NCI-H2227 (cell line): ENCODE data around the gene MAGI1.
"Not testable (repeated sequence)": the region's sequence is repeated elsewhere in the genome, so short reads cannot be mapped to it uniquely, and the experiment has no call there.

Experiments
- DNase-seq: peaks from one replicate; lab custom pipeline; 2025; ENCODE audit not compliant: unreplicated experiment; lab: John Stamatoyannopoulos, UW

The MAGI1 gene

DNA sequence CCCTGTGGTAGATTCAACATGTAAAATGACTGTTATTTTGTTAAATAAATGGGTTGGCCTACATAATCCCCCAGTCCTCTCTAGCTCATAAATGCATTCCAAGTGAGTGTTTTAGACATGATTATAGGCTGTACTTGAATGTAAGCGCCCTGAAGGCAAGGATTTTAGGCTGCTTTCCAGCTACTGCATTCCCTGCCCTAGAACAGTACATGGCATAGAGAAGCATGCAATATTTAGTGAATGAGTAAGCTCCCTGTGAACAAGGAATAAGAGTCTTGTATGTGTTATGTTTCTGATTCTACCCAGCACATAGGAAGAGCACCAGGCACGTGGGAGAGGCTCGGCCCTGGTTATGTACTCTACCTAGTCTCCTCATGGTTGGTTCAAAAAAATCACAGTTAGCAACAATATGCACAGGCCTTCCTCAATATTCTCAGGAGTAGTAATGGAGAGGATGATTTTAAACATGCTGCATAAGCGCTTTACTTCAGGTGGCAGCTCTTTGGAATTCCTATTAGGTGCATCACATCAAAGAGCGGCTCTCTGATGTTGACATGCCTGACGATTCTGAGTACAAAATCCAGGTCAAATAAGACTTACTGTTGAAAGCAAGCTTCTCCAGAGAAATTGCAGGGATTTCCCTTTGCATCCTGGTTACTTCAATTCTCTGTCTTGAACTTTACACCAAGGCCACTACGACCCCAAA lies 456.6 kb downstream of the MAGI1 start:
- DNase-seq: no peak

DNA sequence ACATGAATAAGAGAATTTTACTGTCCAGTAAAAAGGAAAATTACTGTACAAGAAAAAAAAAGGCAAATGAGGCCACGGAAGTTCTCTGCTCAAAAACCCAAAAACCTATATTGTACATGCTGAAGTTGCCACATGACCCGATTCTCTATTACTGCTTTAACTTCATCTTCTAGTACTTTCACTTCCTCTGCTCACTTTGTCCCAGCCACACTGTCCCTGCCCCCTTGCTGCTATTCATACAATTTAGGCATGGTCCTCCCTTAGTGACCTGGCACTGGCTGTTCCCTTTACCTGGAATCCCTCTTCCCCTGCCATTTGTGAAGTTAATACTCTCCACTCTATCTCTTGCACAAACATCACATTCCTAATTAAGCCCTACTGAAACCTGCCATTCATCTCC lies 457.4 kb downstream of the MAGI1 start:
- no peak for DNase-seq

DNA sequence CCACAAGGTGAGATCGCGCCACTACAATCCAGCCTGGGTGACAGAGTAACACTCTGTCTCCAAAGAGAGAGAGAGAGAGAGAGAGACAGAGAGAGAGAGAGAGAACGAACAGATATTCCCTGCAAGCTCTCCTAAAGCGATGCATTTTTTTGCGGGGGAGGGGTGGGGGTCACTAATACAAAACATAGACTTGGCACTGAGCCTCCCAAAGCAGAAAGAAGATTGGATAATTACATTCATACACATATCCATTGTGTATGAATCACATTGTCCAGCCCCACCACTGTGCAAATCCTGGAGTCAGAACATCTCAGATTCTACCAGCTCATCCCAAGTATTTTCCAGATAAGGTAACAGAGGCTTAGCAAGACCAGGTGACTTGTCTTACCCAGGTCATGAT lies 459.9 kb downstream of the MAGI1 start:
- DNase-seq: no peak

DNA sequence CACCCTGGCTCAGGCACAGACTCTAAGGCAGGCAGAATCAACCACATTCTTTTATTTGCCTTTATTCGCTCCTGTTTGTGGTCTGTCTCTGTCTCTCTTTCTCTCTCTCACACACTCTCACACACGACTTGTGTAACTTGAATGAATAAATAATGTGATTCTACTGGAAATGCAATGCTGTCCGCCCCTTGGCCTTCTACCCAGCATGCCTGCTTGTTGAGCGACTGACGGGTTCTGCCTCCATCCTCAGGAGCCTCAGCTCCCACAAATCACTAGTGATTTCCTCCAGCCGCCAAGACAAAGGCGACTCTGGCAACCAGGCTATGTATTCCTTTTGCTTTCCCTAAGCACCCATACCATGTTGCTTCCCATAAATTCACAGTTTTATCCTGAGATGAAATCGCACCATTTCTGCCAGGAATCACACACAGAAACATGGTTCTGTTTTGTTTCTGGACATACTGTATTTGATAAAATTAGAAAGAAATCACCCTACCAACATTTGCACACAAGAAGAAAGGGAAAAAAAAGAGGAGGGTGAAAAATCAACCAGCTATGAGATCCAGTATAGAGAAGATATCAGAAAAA lies 460.8 kb downstream of the MAGI1 start:
- no peak for DNase-seq

DNA sequence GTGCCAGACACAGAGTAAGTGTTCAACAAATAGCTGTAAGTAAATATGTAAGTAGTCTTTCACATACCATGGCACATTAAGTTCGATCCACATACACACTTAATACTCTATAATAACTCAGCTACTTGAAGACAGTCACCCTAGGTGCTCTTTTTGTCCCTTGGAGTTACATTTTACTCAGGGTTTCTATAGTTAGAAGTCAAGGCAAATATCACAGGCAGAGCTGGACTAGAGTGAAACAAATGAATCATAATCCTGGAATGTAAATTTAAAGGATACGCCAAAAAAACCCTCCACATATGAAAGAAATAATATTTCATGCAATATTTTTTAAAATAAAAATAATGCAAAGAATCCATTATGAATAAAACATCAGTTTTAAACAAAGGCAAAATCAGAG lies 461.8 kb downstream of the MAGI1 start:
- DNase-seq: no peak

DNA sequence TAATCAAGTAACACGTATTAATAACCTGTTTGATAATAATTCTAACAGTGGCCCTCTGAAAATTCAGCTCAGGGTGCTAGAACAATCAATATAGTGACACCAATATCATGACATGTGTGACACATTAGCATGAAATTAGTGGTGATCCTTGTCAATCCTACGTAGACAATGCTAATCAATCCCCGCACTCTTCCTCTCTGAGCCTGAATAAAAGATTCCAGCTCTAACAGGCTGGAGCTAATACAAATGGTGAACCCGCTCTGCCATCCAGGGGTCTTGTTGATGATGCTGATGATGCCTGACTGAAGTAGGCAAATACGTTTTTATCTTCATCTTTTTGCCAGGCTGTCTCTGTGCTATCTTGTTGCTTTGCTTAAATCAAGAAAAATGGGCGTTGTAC lies 462.5 kb downstream of the MAGI1 start:
- no peak for DNase-seq

DNA sequence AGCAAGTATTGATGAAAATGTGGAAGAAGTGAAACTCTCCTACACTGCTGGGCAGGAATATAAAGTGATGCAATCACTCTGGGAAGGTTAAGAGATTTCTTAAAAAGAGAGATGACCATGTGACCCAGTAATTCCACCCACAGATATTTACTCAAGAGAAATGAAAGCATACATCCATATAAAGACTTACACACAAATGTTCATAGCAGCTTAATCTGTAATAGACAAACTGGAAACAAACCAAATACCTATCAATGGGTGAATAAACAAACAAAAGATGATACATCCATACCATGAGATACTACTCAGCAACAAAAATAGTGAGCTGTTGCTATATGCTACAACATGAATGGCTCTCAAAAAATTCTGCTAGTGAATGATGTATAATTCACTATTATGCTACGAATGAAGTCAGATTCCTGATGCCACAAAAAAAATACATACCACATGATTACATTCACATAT lies 463.3 kb downstream of the MAGI1 start:
- DNase-seq: no peak

DNA sequence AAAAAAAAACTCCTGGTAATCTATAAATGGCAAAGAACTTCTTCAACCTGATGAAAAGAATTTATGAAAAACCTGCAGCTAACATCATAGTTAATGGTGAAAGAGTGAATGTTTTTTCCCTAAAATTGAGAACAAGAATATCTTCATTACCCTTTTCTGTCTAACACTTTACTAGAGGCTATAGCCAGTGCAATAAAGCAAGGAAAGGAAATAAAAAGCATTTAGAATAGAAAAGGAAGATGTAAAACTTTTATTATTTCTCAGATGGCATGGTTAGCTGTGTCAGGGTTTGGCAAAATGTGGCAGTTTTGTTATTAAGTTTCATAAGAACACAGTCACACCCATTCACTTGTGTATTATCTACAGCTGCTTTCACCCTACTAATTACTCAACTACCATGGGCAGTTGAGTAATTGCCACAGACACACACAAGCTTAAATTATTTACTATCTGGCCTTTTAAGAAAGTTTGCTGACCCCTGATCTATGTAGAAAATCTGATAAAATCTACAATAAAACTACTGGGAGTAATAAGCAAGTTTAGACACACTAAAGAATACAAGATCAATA lies 465.1 kb downstream of the MAGI1 start:
- no peak for DNase-seq

DNA sequence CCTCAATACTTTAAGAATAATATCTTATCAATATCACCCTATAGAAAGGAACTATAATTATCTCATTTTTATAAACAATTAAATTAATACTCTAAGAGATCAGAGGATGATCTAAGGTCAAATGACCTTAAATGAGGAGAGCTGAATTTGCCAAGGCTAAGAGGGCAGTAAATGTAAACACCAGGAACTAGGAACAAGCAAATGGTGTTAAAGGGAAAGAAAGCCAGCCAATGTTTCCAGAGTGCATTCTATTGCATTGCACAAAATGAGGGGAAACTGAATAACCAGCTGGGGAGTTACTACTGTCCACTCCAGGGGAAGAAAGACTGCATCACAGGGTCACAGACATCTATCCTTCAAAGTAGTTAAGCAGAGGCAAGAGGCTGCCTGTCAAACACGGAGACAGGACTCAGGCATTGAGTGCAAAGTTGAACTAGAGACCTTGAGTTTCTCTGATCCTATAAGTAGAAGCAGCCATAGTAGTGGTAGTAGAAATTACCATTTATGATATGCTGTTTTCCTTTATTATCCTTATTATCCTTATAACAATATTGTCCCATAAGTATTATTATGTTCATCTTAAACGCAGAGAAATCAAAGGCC lies 466.4 kb downstream of the MAGI1 start:
- DNase-seq: no peak

DNA sequence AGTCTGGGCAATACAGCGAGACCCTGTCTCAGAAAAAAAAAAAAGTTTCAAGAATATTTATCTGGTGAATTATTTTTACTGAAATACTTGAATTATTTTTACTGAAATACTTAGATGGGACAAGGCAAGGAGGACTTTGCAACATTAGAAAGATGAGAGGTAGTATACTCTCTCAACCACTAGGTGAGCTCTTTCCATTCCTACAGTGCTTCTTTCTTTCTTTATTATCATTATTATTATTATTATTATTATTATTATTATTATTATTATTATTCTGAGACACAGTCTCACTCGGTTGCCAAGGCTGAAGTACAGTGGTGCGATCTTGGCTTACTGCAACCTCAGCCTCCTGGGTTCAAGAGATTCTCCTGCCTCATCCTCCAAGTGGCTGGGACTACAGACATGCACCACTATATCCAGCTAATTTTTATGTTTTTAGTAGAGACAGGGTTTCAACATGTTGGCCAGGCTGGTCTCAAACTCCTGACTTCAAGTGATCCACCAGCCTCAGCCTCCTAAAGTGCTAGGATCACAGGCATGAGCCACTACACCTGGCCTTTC lies 468.8 kb downstream of the MAGI1 start:
- no peak for DNase-seq

DNA sequence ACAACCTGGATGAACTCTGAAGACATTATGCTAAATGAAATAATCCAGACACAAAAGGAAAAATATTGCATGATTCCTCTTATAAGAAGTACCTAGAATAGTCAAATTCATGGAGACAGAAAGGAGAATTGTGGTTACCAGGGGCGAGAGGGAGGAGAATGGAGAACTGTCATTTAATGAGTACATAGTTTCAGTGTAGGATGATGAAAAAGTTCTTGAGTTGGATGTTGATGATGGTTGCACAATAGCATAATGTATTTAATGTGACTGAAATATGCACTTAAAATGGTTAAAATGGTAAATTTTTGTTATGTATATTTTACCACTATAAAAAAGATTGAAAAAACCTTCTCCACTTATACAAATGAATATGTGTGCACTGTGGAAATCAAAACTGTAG lies 469.6 kb downstream of the MAGI1 start:
- DNase-seq: no peak

DNA sequence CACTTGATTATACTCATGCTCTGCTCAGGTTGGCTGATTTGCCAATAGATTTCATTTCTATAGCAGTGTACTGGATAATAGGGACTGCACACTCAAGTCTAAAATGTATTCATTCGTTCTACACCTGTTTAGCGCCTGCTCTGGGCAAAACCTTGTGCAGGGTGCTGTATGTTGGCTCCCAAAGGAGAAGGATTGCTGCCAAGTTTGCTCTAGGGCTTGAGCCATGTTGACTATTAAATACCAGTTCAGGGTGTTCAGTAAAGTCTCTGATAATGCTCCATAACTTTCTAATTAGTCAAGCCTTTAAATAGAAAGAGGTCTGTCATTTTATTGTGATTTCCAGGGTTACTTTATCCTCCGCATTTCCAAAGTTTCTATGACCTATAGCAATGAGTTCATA lies 470.2 kb downstream of the MAGI1 start:
- no peak for DNase-seq

DNA sequence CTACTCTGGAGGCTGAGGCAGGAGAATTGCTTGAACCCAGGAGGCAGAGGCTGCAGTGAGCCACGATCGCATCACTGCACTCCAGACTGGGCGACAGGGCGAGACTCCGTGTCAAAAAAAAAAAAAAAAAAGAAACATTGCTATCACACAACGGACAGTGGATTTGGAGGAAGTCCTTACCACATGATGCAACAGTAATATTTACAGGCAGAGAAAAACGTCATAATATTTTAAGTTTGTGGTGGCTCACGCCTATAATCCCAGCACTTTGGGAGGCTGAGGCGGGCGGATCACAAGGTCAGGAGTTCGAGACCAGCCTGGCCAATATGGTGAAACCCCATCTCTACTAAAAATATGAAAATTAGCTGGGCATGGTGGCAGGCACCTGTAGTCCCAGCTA lies 473.0 kb downstream of the MAGI1 start:
- not testable (repeated sequence) for DNase-seq

DNA sequence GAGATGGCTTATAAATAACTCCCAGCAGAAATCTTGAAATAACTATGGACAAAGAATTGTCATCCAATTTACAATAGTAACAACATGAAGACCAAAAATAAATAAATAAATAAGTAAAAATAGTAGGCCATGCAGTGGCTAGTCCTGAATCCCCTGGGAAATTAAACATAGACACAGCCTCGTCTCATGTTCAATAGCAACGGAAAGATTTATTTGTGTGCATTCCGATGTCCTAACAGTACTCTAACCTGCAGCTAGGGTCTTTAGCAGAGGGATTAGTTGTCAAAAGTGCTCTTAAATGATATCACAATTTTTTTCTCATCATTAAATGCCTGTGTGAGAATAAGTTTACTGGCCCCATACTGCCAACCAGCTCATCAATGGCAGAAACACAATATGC lies 474.2 kb downstream of the MAGI1 start:
- DNase-seq: no peak

DNA sequence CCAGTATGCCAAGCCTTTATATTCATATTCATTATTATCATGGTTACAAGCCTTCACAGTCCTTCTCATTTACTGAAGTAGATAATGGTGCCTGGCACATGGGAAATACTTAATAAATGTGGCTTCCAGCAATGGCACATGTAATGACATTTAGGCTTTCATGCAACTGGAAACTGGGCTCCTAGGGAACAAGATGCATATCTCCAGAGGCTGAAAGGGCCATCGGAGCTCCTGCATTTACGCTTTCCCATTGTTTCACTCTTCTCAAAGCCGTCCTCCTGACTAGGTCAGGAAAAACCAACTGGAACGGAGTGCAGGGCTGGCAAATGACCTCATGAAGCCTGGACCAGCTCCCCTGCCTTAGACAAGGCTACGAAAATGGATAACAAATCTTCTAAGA lies 474.9 kb downstream of the MAGI1 start:
- DNase-seq: no peak

DNA sequence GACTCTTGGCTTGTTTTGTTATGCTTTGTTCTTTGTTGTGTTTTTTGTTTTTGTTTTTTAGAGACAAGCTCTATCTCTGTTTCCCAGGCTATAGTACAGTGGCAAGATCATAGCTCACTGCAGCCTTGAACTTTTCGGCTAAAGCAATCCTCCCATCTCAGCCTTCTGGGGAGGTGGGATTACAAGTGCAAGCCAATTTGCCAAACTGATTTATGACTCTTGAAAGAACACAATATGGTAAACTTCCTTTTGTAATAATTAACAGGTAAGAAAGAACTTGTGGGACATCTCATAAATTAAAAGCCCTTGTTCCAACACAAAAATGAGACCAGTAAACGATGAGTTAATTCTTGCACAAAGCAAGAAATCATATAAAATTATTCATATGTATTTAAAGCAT lies 476.3 kb downstream of the MAGI1 start:
- DNase-seq: no peak

DNA sequence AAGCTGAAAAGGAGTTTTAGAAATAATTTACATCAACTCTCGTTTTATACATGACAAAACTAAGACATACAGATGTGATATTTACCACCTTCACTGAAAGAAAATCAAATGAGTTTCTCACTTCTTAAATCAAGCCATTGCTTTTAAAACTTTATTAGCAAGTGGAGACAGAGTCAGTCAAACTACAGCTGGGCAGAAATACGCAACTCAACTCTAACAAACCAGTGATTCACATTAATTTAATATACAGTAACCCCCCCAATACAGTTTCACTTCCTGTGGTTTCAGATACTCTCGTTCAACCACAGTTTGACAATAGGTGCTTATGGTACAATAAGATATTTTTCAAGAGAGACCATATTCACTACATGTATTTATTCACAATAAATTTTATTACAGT lies 477.1 kb downstream of the MAGI1 start:
- no peak for DNase-seq

DNA sequence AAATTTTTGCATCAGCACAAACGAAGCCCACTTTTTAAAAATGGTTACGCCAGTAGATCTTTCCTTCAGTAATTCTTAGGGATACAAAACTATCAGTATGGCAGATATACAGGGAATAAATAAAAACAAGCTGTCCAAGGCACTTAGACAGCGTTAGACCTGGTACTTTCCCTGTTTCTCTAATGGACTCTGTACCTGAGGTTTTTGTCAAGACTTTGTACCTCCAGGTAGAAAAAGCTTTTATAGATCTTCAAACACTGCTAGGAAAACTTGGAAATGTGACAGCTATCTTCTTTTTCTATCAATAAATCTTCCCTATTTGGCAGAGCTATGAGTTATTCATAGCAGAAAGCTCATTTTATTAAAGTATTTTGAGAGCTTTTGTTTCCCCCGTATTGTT lies 477.8 kb downstream of the MAGI1 start:
- no peak for DNase-seq

DNA sequence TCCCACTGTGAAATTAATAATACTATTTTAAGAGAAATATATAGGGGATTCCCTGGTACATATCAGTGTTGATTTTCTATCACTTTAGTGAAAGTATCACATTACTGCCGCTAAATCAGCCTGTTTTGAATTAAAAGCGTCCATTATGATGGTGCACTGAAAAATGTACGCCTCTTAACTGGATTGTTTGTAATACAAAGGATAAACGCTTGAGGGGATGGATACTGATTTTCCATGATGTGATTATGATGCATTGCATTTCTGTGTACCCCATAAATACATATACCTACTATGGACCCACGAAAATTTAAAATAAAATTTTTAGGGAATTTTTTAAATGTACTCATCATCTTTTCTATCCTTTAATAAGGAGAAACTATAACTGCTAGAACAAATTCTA lies 478.6 kb downstream of the MAGI1 start:
- no peak for DNase-seq

DNA sequence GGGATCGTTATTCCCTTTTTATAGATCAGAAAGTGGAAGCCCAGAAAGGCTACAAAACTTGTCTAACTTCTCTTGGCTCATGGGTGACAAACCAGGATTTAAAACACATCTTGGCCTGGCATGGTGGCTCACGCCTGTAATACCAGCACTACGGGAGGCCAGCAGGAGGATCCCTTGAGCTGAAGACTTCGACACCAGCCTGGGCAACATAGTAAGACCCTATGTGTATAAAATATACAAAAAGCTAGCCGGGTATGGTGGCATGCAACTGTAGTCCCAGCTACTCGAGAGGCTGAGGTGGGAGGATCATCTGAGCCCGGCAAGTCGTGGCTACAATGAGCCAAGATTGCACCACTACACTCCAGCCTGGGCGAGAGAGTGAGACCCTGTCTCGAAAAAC lies 479.1 kb downstream of the MAGI1 start:
- DNase-seq: no peak

DNA sequence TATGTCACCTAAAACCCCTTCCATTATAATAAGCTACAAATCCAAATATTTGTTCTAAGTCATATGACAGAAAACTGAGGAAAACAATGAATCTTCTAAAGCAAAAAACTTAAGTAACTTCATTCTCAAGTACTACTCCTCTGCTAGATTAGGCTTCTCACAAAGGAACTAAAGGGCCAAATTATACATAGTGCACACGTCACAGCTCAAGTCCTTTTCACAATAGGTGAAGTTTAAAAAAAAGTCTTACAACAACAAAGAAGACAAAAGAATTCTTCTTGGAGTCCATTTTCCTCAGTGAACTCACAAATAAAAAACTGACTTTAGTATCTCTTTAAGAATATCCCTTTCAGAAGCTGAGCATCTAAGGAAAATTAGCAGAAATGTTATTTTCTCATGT lies 479.9 kb downstream of the MAGI1 start:
- DNase-seq: no peak
